ENCODE results near the gene HTT-AS.
A peak's percentile ranks its signal among the peaks of the same experiment; 100 is the strongest.
"Not testable (repeated sequence)": the region's sequence is repeated elsewhere in the genome, so short reads cannot be mapped to it uniquely, and the experiment has no call there.

HTT-AS gene

DNA sequence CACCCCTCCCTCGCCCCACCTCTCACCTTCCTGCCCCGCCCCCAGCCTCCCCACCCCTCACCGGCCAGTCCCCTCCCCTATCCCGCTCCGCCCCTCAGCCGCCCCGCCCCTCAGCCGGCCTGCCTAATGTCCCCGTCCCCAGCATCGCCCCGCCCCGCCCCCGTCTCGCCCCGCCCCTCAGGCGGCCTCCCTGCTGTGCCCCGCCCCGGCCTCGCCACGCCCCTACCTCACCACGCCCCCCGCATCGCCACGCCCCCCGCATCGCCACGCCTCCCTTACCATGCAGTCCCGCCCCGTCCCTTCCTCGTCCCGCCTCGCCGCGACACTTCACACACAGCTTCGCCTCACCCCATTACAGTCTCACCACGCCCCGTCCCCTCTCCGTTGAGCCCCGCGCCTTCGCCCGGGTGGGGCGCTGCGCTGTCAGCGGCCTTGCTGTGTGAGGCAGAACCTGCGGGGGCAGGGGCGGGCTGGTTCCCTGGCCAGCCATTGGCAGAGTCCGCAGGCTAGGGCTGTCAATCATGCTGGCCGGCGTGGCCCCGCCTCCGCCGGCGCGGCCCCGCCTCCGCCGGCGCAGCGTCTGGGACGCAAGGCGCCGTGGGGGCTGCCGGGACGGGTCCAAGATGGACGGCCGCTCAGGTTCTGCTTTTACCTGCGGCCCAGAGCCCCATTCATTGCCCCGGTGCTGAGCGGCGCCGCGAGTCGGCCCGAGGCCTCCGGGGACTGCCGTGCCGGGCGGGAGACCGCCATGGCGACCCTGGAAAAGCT lies at the start of gene HTT-AS, which contains the start of gene HTT:
Gene HTT-AS, minus strand, starts transcription at position 461 of the 768 bp plus-strand sequence.
Gene HTT, plus strand, starts transcription at position 604 of the 768 bp plus-strand sequence. Its CDS starts 145 bp downstream, at position 749.
- peak; percentile 95 for DNase-seq (ENCODE audit: low read depth)

DNA sequence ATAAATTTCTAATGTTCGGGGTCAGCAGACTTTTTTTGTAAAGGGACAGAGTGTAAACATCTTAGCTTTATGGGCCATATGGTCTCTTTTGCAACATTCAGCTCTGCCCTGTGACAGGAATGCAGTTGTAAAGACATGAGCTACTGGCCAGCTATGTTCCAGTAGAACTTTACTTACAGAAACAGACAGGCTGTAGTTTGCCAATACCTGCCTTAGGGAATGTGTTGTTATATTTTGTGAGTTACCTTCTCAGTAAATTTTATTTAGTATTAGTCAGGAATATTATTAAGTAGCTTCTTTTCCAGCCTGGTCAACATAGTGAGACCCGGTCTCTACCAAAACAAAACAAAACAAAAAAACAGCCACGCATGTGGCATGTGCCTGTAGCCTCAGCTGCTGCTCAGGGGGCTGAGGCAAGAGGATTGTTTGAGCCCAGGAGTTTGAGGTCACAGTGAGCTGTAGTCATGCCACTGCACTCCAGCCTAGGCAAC lies 48.9 kb upstream of the HTT-AS start:
- DNase-seq (ENCODE audit: low read depth): no peak

DNA sequence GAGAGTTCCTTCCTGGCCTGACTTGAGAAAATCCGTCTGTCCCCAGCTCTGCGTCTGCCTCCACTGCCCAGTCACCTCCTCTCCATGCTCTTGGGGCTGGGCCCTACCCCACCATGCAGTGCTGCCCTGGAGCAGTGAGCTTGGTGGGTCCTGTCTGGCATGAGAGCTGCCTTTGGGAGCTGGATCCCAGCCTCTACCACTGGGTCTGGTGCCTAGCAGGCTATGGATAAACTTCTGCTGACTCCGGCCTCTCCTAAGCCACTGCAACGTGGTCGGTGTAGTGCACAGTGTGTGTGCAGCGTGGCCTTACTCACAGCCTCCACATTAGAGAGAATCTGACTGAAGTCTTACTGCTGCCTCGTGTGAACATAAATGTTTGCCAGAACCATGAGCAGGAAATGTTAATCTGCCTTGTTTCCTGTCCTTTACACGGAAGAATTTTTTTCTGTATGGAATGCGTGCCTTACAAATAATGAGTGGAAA lies 47.8 kb upstream of the HTT-AS start:
- no peak for DNase-seq (ENCODE audit: low read depth)

DNA sequence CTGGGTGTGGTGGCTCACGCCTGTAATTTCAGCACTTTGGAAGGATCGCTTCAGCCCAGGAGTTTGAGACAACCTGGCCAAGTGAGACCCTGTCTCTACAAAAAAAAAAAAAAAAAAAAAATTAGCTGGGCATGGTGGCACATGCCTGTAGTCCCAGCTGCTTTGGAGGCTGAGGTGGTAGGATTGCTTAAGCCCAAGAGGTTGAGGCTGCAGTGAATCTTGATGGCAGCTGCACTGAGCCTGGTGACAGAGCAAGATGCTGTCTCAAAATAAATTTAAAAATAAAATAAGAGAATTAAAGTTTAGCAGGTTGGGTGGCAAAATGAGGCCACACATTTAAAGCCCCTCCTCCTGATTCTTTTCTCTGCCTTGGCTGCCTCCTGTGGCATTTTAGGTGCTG lies 47.3 kb upstream of the HTT-AS start:
- no peak for DNase-seq (ENCODE audit: low read depth)

DNA sequence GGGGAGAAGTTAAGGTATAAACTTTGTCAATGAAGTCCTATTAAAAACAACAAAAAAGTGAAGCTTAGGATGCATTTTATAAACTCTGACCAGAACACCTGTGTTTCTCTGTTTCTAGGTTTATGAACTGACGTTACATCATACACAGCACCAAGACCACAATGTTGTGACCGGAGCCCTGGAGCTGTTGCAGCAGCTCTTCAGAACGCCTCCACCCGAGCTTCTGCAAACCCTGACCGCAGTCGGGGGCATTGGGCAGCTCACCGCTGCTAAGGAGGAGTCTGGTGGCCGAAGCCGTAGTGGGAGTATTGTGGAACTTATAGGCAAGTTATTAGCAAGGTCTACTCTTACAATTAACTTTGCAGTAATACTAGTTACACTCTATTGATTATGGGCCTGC lies 46.8 kb upstream of the HTT-AS start:
- no peak for DNase-seq (ENCODE audit: low read depth)

DNA sequence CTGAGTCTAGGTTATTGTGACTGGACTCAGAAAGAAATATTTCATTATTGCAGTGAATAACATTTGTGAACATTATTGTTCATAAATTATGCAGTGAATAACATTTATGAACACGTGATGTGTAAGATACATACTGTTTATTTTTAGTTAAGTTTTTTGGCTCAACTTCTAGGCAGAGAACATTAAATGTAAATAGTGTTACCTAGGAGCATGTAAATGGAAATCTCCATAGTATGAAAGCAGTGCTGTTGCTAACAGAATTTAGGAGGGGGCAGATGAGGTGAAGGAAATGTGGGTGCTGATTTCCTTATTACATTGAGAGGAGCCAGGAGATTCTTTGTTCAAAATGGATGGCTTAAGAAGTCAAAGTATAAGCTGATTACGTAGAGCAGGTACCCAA lies 45.1 kb upstream of the HTT-AS start:
- no peak for DNase-seq (ENCODE audit: low read depth)

DNA sequence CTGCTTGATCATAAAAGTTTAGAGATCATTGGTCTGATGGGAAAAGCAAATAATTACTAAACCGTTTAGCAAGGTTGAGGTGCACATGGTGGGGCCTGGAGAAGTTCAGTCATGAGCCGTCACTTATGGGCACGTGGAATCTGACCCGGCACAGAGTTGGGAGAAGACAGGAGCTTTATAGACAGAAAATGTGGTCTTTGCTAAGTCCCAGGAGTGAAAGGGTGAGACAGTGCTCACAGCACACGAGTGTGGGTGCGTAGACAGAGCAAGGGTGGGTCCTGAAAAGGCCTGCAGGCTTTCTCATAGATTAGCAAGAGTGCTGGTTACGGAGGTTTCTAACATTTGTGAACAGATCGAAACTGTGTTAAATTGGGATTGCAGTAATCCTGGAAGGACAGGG lies 44.0 kb upstream of the HTT-AS start:
- DNase-seq (ENCODE audit: low read depth): no peak

DNA sequence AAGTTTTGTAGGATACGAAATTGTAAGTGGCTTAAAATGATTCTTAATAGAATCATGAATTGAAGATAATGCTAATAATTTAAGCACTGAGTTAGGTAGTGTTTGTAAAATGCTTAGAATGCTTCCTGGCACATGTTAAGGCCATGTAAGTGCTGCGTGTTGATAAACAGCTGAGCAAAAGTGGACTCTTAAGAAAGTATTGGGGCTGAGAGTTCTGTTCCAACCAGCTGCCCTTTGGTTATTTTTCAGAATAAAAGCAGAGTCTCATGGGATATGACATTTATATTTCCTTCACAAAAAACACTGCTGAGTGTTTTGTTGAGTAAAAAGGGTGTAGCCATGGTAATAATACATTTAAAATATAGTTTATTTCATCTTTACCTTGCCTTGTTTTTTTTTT lies 42.6 kb upstream of the HTT-AS start:
- DNase-seq (ENCODE audit: low read depth): no peak

DNA sequence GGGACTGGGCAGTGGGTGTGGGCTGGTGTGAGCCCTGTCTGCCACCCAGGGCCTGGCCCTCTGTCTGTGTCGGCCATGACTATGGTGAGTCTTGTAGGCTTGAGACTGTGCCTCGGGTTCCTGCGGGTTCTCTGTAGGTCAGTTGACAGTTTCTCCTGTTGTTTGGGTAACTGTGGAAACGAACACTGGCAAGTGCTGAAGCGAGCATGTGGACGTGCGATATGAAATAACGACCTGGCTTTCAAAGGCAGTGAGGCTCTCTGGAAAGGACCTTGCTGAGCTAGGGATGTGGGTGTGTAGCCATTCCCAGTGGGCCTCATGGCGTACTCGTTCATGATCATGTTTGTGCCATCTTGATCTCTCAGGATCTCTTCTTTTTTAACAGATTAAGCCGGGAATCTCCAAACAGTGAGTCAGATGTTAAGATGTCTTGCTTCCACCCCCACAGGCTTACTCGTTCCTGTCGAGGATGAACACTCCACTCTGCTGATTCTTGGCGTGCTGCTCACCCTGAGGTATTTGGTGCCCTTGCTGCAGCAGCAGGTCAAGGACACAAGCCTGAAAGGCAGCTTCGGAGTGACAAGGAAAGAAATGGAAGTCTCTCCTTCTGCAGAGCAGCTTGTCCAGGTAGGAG lies 41.4 kb upstream of the HTT-AS start:
- no peak for DNase-seq (ENCODE audit: low read depth)

DNA sequence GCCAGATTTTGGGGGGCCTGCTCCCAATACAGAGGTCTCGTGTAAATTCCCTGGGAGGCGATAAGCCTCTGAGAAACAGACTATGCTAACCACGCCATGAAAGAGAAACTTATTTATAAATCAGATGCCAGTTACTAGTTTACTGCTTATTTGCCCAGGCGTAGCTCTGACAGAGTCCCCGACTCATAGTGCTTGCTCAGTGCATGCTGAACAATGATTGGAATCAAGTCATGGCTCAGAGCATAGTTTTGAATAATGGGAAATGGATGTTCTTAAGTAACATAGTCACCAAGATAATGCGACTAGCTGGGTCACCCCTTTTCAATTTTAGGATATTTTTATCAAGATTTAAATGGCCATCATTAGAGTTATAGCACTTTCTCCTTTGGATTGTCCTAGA lies 40.0 kb upstream of the HTT-AS start:
- DNase-seq (ENCODE audit: low read depth): no peak

DNA sequence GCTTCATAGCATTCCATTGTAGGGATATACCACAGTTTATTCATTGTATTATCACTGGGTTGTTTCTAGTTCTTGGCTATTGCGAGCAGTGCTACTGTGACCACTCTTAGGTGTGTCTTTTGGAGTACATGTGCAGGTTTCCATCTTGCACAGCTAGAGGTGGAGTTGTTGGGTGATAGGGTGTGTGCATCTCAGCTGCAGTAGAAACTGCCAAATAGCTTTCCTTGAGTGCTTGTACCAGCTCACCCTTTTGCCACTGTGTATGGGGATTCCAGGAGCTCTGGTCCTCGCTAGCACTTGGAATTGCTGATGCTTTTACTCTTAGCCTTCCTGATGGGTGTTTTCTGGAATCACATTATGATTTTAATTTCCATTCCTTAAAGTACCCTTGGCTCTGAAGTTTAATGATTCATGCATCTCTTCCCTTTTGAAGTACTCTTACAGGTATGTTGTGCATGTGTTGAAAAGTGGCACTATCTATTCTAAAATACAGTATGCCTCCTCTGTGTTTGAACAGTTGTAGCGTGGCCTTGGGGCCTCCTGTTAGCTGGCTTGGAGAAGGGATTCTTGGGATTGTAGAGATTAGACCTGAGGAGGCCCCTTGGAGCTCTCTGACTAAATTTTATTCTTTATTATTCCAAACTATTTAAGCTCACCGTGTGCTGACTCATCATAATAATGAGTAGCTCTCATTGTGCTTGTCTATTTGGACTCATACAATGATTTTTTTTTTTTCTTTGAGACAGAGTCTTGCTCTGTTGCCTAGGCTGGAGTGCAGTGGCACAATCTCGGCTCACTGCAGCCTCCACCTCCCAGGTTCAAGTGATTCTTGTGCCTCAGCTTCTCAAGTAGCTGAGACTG lies 38.5 kb upstream of the HTT-AS start:
- DNase-seq (ENCODE audit: low read depth): no peak

DNA sequence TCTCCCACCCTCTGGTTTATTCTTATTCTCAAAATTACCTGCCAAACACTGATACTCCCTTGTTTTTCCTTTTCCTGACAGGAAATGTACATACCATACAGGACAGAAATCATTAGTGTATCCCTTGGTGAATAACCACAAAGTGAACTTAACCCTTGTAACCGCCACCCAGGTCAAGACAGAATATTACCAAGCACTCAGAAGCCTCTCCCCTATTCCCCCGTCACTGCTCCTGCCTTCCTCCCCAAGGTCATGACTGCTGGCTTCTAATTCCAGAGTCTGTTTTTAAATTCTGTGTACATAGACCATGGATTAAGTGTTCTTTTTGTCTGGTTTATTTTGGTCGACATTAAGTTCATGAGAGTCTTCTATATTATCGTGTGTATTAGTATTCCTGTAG lies 37.9 kb upstream of the HTT-AS start:
- no peak for DNase-seq (ENCODE audit: low read depth)

DNA sequence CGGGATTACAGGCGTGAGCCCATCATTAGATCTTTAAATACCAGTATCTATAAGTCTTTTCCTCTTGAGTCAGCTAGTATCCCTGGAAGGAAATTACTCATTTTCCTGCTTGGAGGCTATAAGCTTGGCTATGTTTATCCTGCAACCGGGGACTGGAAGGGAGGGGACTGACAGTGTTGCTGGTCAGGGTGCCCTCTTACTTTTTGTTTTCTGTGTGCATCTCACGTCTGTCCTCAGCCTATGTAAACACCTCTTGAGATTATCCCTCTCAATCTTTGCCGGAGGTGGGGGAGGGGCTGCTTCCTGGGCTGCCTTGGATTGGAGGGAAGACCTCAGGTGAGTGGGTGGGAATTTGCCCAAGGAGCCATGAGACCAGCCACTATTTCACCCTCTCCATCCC lies 37.1 kb upstream of the HTT-AS start:
- no peak for DNase-seq (ENCODE audit: low read depth)

DNA sequence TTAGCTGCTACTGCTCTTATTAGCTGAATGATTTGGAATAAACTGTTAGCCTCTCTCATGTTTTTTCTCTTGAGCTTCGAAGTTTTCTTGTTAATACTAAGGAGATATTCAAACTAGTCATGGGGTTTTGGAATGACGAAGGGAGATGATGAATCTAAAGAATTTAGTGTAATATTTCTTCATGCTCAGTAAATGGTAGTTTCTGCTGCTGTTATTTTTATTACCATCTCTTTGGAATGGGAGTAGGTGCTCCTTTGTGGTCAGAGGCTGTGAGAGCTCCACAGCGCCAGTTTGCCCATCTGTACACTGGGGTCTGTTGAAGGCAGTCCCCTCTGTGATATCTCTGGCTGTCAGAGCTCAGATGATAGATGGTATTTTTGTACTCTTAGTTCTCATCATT lies 33.9 kb upstream of the HTT-AS start:
- DNase-seq (ENCODE audit: low read depth): no peak

DNA sequence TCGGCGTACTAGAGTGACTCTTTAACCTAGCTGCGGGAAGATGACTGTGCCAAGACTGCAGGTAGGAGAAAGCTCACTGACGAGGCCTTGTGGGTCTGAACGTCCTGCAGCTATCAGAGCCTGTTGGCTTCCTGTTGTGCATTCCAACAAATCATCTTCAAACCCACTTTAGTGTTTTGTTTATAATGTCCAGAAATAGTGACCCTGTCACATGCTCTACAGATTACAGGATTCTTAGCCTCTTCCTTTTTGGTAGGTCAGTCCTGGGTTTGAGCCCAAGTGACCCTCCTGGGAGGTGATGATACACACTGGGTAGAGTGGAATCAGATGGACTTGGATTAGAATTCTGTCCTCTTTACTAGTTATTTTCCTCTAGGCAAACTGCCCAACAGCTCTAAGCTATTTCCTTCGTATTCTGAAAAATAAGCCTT lies 33.4 kb upstream of the HTT-AS start:
- no peak for DNase-seq (ENCODE audit: low read depth)

DNA sequence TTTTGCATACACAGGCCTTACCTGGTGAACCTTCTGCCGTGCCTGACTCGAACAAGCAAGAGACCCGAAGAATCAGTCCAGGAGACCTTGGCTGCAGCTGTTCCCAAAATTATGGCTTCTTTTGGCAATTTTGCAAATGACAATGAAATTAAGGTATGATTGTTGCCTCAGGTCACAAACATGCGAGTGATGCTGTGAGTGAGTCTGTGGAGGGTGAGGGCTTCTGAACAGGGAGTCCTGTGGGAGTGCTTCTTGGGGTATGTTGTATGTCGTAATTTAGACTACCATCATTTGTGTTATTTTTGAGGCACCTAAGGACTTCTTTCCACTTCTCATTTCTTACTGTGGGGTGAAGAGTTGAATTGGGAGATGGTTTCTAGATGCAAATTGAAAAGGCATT lies 32.9 kb upstream of the HTT-AS start:
- DNase-seq (ENCODE audit: low read depth): no peak

DNA sequence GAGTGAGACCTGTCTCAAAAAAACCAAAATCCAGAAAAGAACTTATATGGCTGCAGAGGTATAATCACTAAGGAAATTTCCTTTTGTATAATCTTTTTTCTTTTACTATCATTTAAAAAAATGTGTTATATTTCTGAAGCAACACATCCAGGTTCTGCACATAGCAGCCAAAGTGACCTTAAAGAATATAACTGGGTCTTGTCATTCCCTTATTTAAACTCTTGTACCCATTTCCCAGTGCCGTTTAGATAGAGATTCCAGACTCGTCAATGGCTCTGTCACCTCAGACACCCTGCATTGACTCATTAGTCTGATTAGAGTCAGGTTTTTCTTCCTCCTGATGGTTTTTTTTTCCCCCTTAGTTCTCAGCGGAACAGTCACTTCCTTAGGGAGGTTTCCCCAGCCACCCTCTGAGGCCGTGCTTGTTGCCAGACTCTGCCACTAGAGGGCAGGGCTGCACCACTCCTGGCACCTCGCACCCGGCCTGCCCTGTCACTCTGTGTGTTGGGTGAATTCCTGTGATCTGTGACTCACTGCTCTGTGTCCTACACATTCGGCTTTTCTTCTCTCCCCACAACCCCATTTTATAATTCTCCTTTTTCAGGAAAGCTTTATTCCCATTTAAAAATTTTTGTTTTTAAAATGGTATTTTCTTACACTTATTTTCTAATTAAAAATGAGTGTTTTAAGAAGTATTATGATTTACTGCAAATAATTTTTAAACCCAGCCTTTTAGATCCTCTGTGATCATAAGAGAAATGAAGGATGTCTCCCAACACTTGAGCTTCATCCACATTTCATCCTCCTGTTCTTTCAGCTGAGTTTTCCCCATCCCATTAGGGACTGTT lies 32.2 kb upstream of the HTT-AS start:
- peak; percentile 87 for DNase-seq (ENCODE audit: low read depth)

DNA sequence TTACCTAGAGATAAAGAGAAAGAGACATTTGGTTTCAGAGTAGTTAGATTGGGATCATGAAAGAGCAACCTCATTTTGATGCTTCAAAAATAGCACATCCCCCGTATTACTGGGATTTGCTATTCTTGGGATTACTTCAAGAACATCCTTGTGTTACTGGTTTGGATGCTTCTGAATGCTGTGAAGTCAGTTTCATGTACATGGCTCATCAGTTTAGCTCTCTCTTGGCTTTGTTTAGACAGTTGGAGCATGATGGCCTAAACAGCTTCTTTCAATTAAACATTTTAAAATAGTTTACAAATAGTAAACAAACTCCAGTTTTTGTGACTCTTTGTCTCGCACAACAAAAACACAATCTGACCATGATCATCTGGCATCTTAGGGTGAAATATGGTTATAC lies 24.0 kb upstream of the HTT-AS start:
- no peak for DNase-seq (ENCODE audit: low read depth)

DNA sequence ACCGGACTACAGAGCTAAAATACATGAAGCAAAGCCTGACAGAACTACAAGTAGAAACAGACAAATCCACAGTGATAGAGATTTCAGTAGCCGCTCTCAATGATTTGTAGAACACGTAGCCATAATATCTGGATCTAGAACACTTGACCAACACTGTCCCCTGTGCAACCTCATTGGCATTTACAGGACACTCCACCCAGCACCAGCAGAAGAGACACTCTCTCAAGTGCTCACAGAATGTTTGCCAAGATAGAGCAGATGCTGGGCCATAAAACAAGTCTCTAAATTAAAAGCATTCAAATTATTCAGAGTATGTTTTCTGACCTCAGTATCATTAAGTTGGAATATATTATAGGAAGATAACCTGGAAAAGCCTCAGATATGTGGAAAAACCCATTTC lies 21.9 kb upstream of the HTT-AS start:
- DNase-seq (ENCODE audit: low read depth): no peak

DNA sequence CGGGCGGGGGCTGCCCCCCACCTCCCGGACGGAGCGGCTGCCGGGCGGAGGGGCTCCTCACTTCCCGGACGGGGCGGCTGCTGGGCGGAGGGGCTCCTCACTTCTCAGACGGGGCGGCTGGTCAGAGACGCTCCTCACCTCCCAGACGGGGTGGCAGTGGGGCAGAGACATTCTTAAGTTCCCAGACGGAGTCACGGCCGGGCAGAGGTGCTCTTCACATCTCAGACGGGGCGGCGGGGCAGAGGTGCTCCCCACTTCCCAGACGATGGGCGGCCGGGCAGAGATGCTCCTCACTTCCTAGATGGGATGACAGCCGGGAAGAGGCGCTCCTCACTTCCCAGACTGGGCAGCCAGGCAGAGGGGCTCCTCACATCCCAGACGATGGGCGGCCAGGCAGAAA lies 20.4 kb upstream of the HTT-AS start:
- not testable (repeated sequence) for DNase-seq (ENCODE audit: low read depth)

DNA sequence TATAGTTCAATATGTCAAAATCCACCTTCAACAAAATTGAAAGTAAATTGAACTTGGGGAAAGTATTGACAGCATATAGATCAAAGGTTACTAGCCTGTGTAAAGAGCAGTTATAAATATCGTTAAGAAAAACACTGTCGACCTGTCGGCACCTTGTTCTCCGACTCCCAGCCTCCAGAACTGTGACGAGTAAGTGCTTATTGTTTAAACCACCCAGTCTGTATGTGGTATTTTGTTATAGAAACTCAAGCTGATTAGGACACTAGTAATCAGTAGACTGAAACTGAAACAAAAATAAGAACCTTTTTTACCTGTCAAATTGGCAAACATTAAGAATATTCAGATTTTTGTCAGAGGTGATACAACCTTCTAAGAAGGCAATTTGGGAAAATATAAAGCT lies 17.1 kb upstream of the HTT-AS start:
- DNase-seq (ENCODE audit: low read depth): no peak
